Right cardiac atrium (tissue), 5 donors: ENCODE measurements around the gene SERPINB11. TPM values are rescaled to one million over a fixed set of nuclear protein-coding genes. Genes with fewer than 3 reads are reported as not detected.
"Not testable (repeated sequence)": the region's sequence is repeated elsewhere in the genome, so short reads cannot be mapped to it uniquely, and the experiment has no call there.

ENCODE experiments used
- ATAC-seq, 2 donors: fragments of 200-7000 bp; cut with Tn5 transposase; one replicate each; pipeline versions ENCODE4 v1.8.0 to v1.9.1; 2020; ENCODE audit warnings: moderate library complexity in 2 of 2, mild to moderate bottlenecking in 1 of 2
- DNase-seq, 3 donors: peaks; one replicate each; pipeline ENCODE4 v3.0.0-alpha.2; 2020
- H3K27ac ChIP-seq: one replicate; pipeline ENCODE4 v1.5.1; 2013; ENCODE audit warnings: mild to moderate bottlenecking, low read length, control low read depth, moderate library complexity
- H3K27me3 ChIP-seq: one replicate; pipeline ENCODE4 v1.6.1; 2013; ENCODE audit not compliant: control insufficient read depth, insufficient read depth
- H3K4me1 ChIP-seq: one replicate; pipeline ENCODE4 v1.6.1; 2013; ENCODE audit warnings: low read length; ENCODE audit not compliant: control insufficient read depth, insufficient read depth
- H3K4me3 ChIP-seq: one replicate; pipeline ENCODE4 v1.5.1; 2013; ENCODE audit warnings: low read length, control low read depth
- H3K9me3 ChIP-seq: one replicate; pipeline ENCODE4 v1.6.1; 2013; ENCODE audit warnings: low read length; ENCODE audit not compliant: control insufficient read depth
- WGBS: extraction: QIAGEN DNeasy Blood & Tissue Kit; methylation state at CpG from one replicate; pipeline ENCODE4 v1.1.7; 2013; 5-methylcytosine and 5-hydroxymethylcytosine counted together
- intact Hi-C, 4 donors: fragments of 100-400 bp; cut with DNase I; formaldehyde crosslinking; loops; one replicate each; pipeline versions ENCODE4 v1.11.0 to v1.14.0; 2022 to 2023
- long read RNA-seq, 4 donors: library from polyadenylated mRNA; unstranded; transcript quantifications; one replicate each; pipeline ENCODE4 v2.0.0, GENCODE V29; 2020 to 2021
- polyA plus RNA-seq: library from polyadenylated mRNA; stranded (reverse); fragments of 200-250 nt; gene quantifications from one replicate; pipeline ENCODE4 v1.2.3, GENCODE V29; 2013
- total RNA-seq, 4 donors: library from RNA; stranded (reverse); fragmentation: NEBNext Ultra II Directional; extraction: Animal tissue kit (Norgen Biotek cat#: 25700); gene quantifications; one replicate each; pipeline ENCODE4 v1.2.1, GENCODE V29; 2021
- donor health status: healthy with polysubstance abuse.
- donor health status: DM: no; HTN: yes; CAD: no.
- donor health status: DM: no; HTN: no; CAD: no.
- donor health status: DM: no; HTN: yes; CAD: no; lungs with severe emphysema.
- donor health status: DM: yes; HTN: yes; CAD: no.

SERPINB11 gene, protein sequence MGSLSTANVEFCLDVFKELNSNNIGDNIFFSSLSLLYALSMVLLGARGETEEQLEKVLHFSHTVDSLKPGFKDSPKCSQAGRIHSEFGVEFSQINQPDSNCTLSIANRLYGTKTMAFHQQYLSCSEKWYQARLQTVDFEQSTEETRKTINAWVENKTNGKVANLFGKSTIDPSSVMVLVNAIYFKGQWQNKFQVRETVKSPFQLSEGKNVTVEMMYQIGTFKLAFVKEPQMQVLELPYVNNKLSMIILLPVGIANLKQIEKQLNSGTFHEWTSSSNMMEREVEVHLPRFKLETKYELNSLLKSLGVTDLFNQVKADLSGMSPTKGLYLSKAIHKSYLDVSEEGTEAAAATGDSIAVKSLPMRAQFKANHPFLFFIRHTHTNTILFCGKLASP
- not detected for total RNA-seq
- polyA plus RNA-seq = not detected
- long read RNA-seq, donor 1 = 0 reads
- long read RNA-seq, donor 2 = 0 reads
- long read RNA-seq, donor 3 = 0 reads
- long read RNA-seq, donor 4 = 0 reads

DNA sequence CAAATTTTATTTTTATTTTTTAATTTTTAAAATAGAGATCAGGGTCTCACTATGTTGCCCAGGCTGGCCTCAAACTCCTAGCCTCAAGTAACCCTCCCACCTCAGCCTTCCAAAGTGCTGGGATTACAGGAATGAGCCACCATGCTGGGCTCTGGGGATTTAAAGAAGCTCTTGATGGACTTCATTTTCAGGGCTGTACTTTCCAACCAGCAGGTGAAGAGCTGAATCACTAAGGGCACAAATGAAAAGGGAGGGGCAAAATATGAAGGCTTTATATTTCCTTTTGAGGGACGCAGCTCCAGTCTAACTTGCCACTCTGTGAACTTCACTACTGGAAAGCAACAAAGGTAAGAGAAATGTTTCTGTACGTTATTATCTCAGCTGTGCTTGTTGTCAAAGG is at the start of gene SERPINB11:
SERPINB11 (plus strand) TSS at position 301 of the 400 bp plus-strand sequence. CDS start 7,234 bp downstream, outside the sequence.
- 78% methylated on average over 2 of the region's 2 CpGs for WGBS
- Histone ChIP-seq H3K4me1 (no peaks in the 10 kb centered on the region), H3K4me3 (no peak within 1 kb of the TSS), H3K9me3 (no peaks in the 10 kb centered on the region), H3K27ac (no peak within 1 kb of the TSS), H3K27me3 (no peaks in the 10 kb centered on the region)
- no peak for DNase-seq
- no peak for ATAC-seq
- intact Hi-C loops = no loop called here

DNA sequence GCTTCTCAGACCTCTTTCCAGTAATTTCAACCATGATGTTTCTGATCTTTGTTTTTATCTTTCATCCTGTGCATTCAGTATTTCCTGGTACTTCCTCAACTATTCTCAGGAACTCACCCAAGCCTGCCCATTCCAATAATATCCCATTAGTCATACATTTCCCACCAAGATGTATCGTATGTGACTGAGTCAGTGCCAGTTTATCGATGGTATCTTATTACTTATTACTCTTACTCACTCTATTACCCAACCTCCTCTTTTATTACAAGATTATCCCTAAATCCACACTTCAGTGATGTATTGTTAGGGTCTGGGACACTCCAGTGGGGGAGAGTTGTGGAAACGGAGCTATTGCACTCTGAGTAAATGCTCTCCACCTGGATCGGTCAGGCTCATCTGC is 43.8 kb upstream of the SERPINB11 start:
- H3K4me3 ChIP-seq, ATAC-seq, intact Hi-C loops, H3K27me3 ChIP-seq, H3K4me1 ChIP-seq, H3K9me3 ChIP-seq, DNase-seq, H3K27ac ChIP-seq: not testable (repeated sequence)
- WGBS = 83% methylated on average over 4 of the region's 4 CpGs

DNA sequence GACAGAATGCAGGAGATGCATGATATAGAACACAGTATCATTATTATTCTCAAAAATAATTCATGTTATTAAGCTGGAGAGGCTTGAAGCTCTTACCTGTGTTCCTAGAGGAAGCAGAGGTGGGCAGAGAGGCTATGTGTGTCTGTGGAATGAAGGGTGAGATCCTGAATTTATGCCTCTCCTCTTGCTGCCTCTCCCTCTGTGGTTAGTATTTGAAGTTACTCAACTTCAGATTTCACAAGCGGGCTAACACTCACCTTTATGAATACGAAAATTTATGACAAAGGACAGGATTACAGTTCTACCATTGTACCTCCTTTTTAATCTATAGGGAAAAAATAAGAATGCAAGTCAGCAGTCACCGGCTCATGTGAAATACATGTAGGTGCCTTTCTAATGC is 41.0 kb upstream of the SERPINB11 start, which contains the start of gene SERPINB3:
SERPINB3 (minus strand) TSS at position 144 of the 400 bp plus-strand sequence. CDS start 677 bp downstream, outside the sequence.
- H3K4me3 ChIP-seq, ATAC-seq, H3K4me1 ChIP-seq, H3K9me3 ChIP-seq, DNase-seq, intact Hi-C loops, H3K27ac ChIP-seq, H3K27me3 ChIP-seq: not testable (repeated sequence)
- 78% methylated on average over 2 of the region's 3 CpGs for WGBS

DNA sequence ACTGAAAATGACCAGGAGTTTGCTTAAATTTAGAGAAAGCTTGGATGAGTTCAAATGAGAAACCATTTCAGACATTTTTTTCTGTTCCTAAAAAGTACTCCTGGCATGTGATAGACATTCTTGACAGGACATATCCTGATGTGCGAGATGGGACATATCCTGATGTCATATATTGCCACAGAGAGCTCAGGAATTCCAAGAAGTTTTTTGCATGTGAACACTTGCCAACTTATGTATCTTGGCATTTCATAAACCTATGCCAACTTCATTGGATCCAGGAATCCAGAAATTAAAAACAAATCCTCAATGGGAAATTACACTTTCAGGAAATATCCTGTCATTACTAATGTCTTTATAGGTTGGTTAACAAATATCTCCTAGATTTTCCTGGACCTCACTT is 38.2 kb upstream of the SERPINB11 start:
- intact Hi-C loops = no loop called here
- 85% methylated on average over 1 of the region's 1 CpG for WGBS
- Histone ChIP-seq H3K27me3 (no peaks in the 10 kb centered on the region), H3K27ac (no peak overlapping the region), H3K4me3 (no peak overlapping the region), H3K9me3 (no peaks in the 10 kb centered on the region), H3K4me1 (no peaks in the 10 kb centered on the region)
- ATAC-seq = no peak
- DNase-seq = no peak

DNA sequence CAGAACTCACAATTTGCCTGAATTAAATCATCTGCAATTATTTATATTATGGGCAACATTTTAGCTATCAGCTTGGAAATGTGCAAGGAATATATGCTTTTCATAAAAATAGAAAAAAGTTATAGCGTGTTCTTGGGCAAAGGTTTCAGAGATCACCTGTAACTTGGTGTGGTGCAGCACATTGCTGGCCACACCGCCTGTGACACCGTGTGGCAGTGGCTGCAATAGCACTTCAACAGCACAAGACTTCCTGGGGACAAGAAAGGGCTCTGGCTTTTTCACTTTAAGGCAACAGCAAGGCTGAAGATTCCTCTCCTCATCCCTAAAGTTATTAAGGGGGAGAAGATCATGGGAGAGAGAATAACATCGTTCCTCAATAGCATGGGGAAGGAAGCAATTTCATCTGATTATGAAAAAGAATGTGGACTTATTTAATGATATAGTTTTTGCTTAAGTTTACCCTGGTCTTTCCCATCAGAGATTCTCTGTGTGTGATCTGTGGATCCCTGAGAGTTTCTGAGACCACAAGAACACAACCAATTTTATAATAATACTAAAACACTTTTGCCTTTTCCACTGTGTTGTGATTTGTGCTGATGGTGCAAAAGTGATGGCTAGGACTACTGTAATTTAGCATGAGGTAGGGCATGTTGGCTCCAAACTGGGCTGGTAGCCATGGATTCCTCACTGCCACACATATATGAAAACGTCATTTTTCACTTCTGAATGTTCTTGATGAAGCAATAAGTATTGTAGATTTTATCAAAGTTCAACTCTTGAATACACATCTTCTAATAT is 26.0 kb upstream of the SERPINB11 start:
- no peak for ATAC-seq
- H3K27me3 ChIP-seq = no peaks in the 10 kb centered on the region
- H3K4me3 ChIP-seq = no peak overlapping the region
- no peak for DNase-seq
- intact Hi-C loops = loop anchor here in 1 of 4 donors (10.0 kb wide), 1 partner anchor 62 kb away; no protein-coding TSS in a partner anchor
- no peaks in the 10 kb centered on the region for H3K9me3 ChIP-seq
- WGBS = 26% methylated on average over 5 of the region's 5 CpGs
- no peak overlapping the region for H3K27ac ChIP-seq
- no peaks in the 10 kb centered on the region for H3K4me1 ChIP-seq

DNA sequence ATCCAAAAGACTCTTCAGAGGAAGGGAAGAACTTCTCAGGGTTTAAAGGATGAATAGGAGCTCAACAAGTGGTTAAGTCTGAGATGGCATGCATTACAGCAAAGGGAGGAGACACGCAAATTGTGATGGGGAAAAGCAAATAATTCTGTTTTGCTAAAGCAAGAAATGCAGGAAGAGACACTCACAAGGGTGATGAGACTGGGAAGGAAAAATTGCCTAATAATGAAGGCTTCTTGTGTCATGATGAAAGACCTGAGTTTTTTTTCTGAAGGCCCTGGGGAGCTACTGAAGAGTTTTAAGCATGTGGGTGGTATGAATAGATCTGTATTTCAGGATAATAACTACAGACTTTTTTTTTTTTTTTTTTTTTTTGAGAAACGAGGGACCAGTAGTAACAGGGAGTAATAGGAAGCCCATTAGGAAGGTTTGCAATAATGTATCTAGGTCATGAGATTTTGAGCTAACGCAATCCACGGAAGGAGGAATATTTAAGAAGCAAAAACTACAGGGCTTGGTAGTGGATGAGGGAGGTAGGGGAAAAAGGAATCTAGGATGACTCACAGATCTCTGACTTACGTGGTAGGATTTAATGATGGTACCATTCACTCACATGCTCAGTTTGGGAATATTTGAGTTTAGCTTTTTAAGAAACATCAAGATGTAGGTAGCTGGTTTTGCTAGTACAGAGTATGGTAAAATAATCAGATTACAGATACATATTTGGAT is 25.1 kb upstream of the SERPINB11 start:
- ATAC-seq (no peak), DNase-seq (no peak)
- WGBS = 60% methylated on average over 5 of the region's 5 CpGs
- no peak overlapping the region for H3K4me3 ChIP-seq
- H3K4me1 ChIP-seq = no peaks in the 10 kb centered on the region
- intact Hi-C loops = loop anchor here in 1 of 4 donors (10.0 kb wide), 1 partner anchor 63 kb away; no protein-coding TSS in a partner anchor
- no peaks in the 10 kb centered on the region for H3K27me3 ChIP-seq
- no peaks in the 10 kb centered on the region for H3K9me3 ChIP-seq
- H3K27ac ChIP-seq = no peak overlapping the region

DNA sequence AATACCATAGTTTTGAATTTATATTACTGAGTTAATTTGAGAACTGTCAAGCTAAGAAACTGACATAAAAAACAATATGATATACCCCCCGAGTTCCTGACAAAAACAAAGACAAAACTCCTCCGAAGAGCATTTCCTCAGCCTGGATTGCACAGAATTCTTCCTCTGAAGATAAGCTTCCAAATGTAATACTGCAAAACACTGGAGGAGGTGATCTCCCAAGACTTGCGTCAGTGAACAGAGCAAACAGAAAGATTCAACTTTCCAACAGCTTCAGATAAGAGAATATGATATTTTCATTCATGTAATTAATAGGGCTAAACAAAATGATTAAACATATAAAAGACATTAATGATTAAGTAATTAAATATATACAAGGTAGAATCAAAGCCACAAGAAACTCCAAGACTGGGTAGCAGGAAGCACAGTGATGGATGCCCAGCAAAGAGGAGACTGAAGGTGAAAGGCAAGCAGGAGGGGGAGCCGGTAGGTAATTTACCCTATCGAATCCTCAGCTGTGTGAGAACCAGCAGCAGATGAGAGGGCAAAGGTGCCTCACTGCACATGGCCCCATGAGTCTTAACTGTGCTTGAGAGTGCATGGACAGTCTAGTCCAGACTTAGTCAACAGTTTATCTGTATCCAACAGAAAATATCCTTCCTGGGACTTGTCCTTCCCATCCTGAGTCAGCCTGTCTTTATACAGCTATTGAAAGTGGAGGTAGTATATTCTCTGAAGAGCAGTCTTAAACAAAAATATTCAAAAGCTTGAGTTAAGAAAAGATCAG is 22.7 kb upstream of the SERPINB11 start:
- Histone ChIP-seq H3K27me3 (no peaks in the 10 kb centered on the region), H3K9me3 (no peaks in the 10 kb centered on the region), H3K4me1 (no peaks in the 10 kb centered on the region), H3K4me3 (no peak overlapping the region), H3K27ac (no peak overlapping the region)
- intact Hi-C loops = loop anchor here in 1 of 4 donors (10.0 kb wide), 1 partner anchor 65 kb away; no protein-coding TSS in a partner anchor
- WGBS = 49% methylated on average over 5 of the region's 5 CpGs
- DNase-seq (no peak), ATAC-seq (no peak)

DNA sequence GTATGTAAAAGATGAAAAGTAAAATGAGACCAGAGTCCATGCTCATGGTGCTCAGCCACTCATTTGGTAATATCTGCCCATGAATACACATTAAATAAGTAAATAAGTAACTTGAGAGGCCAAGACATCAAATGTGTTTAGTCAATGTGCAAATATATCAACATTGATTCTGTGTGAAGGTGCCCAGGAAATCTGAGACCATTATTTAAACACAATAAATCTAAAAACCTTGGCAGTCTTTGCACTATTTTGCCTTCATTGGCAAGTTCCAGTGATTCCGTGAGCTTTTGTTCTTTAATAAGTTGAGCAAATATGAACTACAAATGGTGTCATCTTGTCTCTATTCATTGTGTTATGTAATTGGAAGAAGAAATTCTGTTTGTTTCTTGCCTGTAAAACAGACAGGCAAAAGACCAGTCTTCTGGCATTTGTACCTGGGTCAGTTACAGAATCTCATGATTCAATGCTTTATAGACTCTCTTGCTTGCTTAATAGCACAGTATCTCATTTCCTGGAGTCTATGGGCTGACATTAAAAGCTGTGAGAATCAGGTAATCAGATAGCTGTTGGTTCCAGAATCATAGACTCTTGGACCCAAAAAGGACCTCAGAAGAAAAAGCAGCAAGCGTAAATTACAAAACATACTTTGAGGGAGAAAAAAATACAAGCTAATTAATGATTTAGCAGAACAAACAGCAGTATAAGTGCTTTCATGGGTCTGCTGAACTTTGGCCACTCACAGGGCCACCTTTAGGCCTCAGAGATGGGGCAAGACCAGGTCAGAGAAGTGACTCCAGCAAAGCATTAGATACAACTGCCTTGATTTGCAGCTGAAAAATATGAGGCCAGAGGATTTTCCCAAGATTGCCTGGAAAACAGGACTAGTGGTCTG is 21.1 kb upstream of the SERPINB11 start:
- Histone ChIP-seq H3K4me3 (no peak overlapping the region), H3K27me3 (peaks cover 3% of the 10 kb centered on the region), H3K27ac (no peak overlapping the region), H3K9me3 (no peaks in the 10 kb centered on the region), H3K4me1 (no peaks in the 10 kb centered on the region)
- intact Hi-C loops = no loop called here
- no peak for DNase-seq
- ATAC-seq = no peak
- 91% methylated on average over 2 of the region's 2 CpGs for WGBS

DNA sequence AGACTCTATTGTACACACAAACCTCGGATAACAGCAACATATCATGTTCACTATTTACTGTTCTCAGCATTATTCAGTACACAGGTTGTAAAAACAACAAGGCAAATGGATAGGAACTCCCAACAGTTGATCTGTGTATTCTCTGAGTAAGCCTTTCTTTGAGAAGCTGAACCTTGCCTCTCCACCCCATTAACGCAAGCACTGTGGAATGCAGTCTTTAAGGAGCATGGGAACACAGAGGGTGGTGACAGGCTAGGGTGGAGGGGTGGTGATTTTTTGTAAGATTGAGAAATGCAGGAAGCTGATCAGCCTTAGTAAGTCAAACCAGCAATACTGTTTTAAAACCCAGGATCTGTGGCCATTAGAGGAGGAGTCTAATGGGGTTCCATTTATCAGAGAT is 19.6 kb upstream of the SERPINB11 start:
- no peaks in the 10 kb centered on the region for H3K9me3 ChIP-seq
- DNase-seq = no peak
- intact Hi-C loops = no loop called here
- H3K4me1 ChIP-seq = no peaks in the 10 kb centered on the region
- H3K4me3 ChIP-seq = no peak overlapping the region
- peak; percentile 25 to 61 for ATAC-seq
- H3K27me3 ChIP-seq = peaks cover 3% of the 10 kb centered on the region
- H3K27ac ChIP-seq = no peak overlapping the region
- 37% methylated on average over 2 of the region's 2 CpGs for WGBS
